Hindlimb muscle (tissue), 1 donor: ENCODE measurements around the gene ADCY2. TPM values are rescaled to one million over a fixed set of nuclear protein-coding genes. Genes with fewer than 3 reads are reported as not detected.
A peak's percentile ranks its signal among the peaks of the same experiment; 100 is the strongest.

Source experiments
- DNase-seq: peaks from one replicate; pipeline ENCODE4 v3.0.0-alpha.2; 2013
- polyA plus RNA-seq: library from polyadenylated mRNA; unstranded; fragments of 120-200 nt; gene quantifications from one replicate; pipeline ENCODE4 v1.2.1, GENCODE V29; 2013; ENCODE audit not compliant: insufficient read length

Gene ADCY2
- polyA plus RNA-seq, 1 donor: 54.1 TPM

GRCh38 chr5:7749626-7750025 lies 353.7 kb downstream of the ADCY2 start:
- no peak for DNase-seq

GRCh38 chr5:7751874-7752273 lies 355.9 kb downstream of the ADCY2 start:
- no peak for DNase-seq

- no peak for DNase-seq
These were observed 357.2 kb downstream of the ADCY2 start for GRCh38 chr5:7753181-7753580.

GRCh38 chr5:7753596-7753995 lies 357.7 kb downstream of the ADCY2 start:
- DNase-seq: no peak

GRCh38 chr5:7754490-7754889 lies 358.6 kb downstream of the ADCY2 start:
- DNase-seq: no peak

GRCh38 chr5:7754997-7755596 lies 359.2 kb downstream of the ADCY2 start:
- peak; percentile 13 for DNase-seq

- DNase-seq: no peak
These were observed 360.0 kb downstream of the ADCY2 start for GRCh38 chr5:7755958-7756357.

- peak; percentile 6 for DNase-seq
These were observed 360.5 kb downstream of the ADCY2 start for GRCh38 chr5:7756453-7756852.

GRCh38 chr5:7759257-7759871 lies 363.4 kb downstream of the ADCY2 start:
- DNase-seq: no peak

GRCh38 chr5:7759951-7760580 lies 364.1 kb downstream of the ADCY2 start:
- DNase-seq: no peak

- DNase-seq: no peak
These were observed 366.3 kb downstream of the ADCY2 start for GRCh38 chr5:7762267-7762666.

- DNase-seq: no peak
These were observed 367.7 kb downstream of the ADCY2 start for GRCh38 chr5:7763621-7764072.

- DNase-seq: no peak
These were observed 368.5 kb downstream of the ADCY2 start for GRCh38 chr5:7764452-7764851.

GRCh38 chr5:7770436-7770835 lies 374.5 kb downstream of the ADCY2 start:
- DNase-seq: no peak

GRCh38 chr5:7772141-7772540 lies 376.2 kb downstream of the ADCY2 start:
- DNase-seq: no peak

GRCh38 chr5:7773178-7773577 lies 377.2 kb downstream of the ADCY2 start:
- no peak for DNase-seq

GRCh38 chr5:7776442-7776841 lies 380.5 kb downstream of the ADCY2 start:
- DNase-seq: no peak

- DNase-seq: no peak
These were observed 383.4 kb downstream of the ADCY2 start for GRCh38 chr5:7779019-7780005.

GRCh38 chr5:7781899-7782298 lies 386.0 kb downstream of the ADCY2 start:
- DNase-seq: no peak

GRCh38 chr5:7784683-7785380 lies 388.9 kb downstream of the ADCY2 start:
- DNase-seq: no peak

GRCh38 chr5:7787770-7788169 lies 391.8 kb downstream of the ADCY2 start:
- no peak for DNase-seq

GRCh38 chr5:7789567-7789966 lies 393.6 kb downstream of the ADCY2 start:
- no peak for DNase-seq
